ENCODE results near the gene LARGE2. TPM values are rescaled to one million over a fixed set of nuclear protein-coding genes. Genes with fewer than 3 reads are reported as not detected.

LARGE2 gene
- total RNA-seq, 6 experiments from 2014 or later, result not detected

- Mint-ChIP-seq H3K27ac (no peak overlapping the region), H3K4me3 (no peak overlapping the region), H3K36me3 (ENCODE audit: low read depth) (peaks cover 5% of the 10 kb centered on the region), H3K4me1 (ENCODE audit: low read depth) (no peaks in the 10 kb centered on the region), H3K27me3 (ENCODE audit: insufficient read depth) (peaks cover 17% of the 10 kb centered on the region), H3K9me3 (no peaks in the 10 kb centered on the region)
- no peak for DNase-seq
- TF ChIP-seq, protein P1, sequence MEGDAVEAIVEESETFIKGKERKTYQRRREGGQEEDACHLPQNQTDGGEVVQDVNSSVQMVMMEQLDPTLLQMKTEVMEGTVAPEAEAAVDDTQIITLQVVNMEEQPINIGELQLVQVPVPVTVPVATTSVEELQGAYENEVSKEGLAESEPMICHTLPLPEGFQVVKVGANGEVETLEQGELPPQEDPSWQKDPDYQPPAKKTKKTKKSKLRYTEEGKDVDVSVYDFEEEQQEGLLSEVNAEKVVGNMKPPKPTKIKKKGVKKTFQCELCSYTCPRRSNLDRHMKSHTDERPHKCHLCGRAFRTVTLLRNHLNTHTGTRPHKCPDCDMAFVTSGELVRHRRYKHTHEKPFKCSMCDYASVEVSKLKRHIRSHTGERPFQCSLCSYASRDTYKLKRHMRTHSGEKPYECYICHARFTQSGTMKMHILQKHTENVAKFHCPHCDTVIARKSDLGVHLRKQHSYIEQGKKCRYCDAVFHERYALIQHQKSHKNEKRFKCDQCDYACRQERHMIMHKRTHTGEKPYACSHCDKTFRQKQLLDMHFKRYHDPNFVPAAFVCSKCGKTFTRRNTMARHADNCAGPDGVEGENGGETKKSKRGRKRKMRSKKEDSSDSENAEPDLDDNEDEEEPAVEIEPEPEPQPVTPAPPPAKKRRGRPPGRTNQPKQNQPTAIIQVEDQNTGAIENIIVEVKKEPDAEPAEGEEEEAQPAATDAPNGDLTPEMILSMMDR (IDR thresholded peaks at IDR 0.05), result no peak
These were observed 35.5 kb upstream of the LARGE2 start for GRCh38 chr11:45886816-45887520.

GRCh38 chr11:45887587-45887986, 34.9 kb upstream of the LARGE2 start:
- Mint-ChIP-seq H3K27me3 (ENCODE audit: insufficient read depth) (peaks cover 23% of the 10 kb centered on the region), H3K9me3 (no peaks in the 10 kb centered on the region), H3K27ac (no peak overlapping the region), H3K36me3 (ENCODE audit: low read depth) (no peaks in the 10 kb centered on the region), H3K4me3 (no peak overlapping the region), H3K4me1 (ENCODE audit: low read depth) (no peaks in the 10 kb centered on the region)
- TF ChIP-seq, protein P1 (IDR thresholded peaks at IDR 0.05), result no peak
- no peak for DNase-seq

- Mint-ChIP-seq H3K27me3 (ENCODE audit: insufficient read depth) (peaks cover 39% of the 10 kb centered on the region), H3K36me3 (ENCODE audit: low read depth) (no peaks in the 10 kb centered on the region), H3K4me1 (ENCODE audit: low read depth) (no peaks in the 10 kb centered on the region), H3K27ac (no peak overlapping the region), H3K4me3 (no peak overlapping the region), H3K9me3 (no peaks in the 10 kb centered on the region)
- no peak for DNase-seq
- TF ChIP-seq, protein P1 (IDR thresholded peaks at IDR 0.05), result no peak
These were observed 32.9 kb upstream of the LARGE2 start for GRCh38 chr11:45889555-45889954.

- peaks cover 43% of the 10 kb centered on the region for H3K27me3 Mint-ChIP-seq (ENCODE audit: insufficient read depth)
- DNase-seq, result no peak
- H3K27ac Mint-ChIP-seq, result no peak overlapping the region
- H3K4me3 Mint-ChIP-seq, result no peak overlapping the region
- no peaks in the 10 kb centered on the region for H3K9me3 Mint-ChIP-seq
- TF ChIP-seq, protein P1 (IDR thresholded peaks at IDR 0.05), result no peak
- no peaks in the 10 kb centered on the region for H3K36me3 Mint-ChIP-seq (ENCODE audit: low read depth)
- H3K4me1 Mint-ChIP-seq (ENCODE audit: low read depth), result no peaks in the 10 kb centered on the region
These were observed 32.5 kb upstream of the LARGE2 start for GRCh38 chr11:45889966-45890365.

- no peaks in the 10 kb centered on the region for H3K36me3 Mint-ChIP-seq (ENCODE audit: low read depth)
- H3K27me3 Mint-ChIP-seq (ENCODE audit: insufficient read depth), result peaks cover 45% of the 10 kb centered on the region
- H3K9me3 Mint-ChIP-seq, result no peaks in the 10 kb centered on the region
- TF ChIP-seq, protein P1 (IDR thresholded peaks at IDR 0.05), result peak; percentile 36; the same call in 1 of the 2 replicates
- no peak overlapping the region for H3K4me3 Mint-ChIP-seq
- DNase-seq, result no peak
- H3K4me1 Mint-ChIP-seq (ENCODE audit: low read depth), result no peaks in the 10 kb centered on the region
- H3K27ac Mint-ChIP-seq, result no peak overlapping the region
These were observed 31.4 kb upstream of the LARGE2 start for GRCh38 chr11:45890886-45891550.
